ENCODE results near the gene SLAMF9.
"Not testable (repeated sequence)": the region's sequence is repeated elsewhere in the genome, so short reads cannot be mapped to it uniquely, and the experiment has no call there.

Gene SLAMF9

GRCh38 chr1:159920202-159920601 lies 33.8 kb downstream of the SLAMF9 start:
- no peak for DNase-seq

DNA sequence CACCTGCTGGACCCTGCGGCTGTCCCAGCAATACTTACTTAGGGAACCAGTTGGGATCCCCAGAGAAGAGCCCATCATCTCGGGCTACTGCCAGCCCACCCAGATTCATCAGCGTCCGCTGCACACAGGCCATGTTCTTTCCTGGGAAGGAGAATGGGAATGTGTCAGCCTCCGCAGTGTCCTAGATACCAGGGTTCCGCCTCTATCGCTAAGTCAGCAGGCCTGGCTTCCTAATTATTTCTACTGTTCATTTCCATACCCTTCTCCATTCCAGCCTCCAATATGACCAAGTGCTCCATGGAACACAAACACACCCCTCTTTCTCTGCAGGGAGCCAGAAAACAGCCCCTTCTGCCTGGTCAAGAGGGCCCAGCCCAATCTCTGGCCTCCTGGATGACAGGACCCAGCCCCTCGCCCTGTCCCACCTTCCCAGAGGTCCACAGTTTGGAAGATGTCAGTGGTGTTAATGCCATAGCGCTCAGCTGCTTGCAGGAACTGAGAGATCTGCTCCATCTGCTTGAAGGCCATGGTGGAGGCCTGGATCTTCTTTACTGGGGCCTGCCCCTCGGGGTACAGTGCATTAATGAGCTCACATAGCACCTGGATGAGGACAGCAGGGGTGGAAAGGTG lies 34.7 kb downstream of the SLAMF9 start:
- DNase-seq = no peak

DNA sequence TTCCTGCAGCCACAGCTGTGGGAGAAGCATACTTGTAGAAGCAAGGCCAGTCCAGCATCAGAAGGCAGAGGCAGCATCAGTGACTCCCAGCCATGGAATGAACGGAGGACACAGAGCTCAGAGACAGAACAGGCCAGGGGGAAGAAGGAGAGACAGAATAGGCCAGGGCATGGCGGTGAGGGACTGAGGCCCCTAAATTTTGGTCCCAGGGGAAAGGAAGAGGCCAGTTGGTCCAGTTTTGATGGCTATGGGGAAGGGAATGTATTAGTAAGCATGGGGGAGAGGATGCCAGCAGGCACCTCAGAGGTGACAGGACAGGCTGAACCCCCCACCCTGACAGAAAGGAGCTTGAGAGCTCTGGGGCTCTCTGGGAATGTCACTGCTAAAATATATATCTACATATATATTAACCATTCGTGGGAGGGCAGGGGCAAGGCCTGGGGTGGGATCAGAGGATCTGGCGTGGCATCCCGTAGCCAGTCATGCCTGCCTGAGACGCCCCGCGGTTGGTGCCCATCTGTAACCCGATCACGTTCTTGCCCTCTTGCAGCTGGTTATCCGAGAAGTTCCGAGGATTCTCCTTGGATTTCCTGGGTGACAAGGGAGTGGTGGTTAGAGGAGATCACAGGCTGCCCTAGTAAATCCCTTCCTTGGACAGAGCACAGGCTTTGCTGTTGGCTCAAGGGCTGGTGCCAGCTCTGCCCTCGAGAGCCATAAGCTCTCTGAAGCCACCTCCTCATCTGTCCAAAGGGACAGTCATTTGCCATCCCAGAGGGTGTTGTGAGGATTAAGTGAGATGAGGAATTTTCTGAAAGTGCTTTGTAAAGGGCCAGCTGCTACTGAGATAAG lies 35.5 kb downstream of the SLAMF9 start:
- no peak for DNase-seq

DNA sequence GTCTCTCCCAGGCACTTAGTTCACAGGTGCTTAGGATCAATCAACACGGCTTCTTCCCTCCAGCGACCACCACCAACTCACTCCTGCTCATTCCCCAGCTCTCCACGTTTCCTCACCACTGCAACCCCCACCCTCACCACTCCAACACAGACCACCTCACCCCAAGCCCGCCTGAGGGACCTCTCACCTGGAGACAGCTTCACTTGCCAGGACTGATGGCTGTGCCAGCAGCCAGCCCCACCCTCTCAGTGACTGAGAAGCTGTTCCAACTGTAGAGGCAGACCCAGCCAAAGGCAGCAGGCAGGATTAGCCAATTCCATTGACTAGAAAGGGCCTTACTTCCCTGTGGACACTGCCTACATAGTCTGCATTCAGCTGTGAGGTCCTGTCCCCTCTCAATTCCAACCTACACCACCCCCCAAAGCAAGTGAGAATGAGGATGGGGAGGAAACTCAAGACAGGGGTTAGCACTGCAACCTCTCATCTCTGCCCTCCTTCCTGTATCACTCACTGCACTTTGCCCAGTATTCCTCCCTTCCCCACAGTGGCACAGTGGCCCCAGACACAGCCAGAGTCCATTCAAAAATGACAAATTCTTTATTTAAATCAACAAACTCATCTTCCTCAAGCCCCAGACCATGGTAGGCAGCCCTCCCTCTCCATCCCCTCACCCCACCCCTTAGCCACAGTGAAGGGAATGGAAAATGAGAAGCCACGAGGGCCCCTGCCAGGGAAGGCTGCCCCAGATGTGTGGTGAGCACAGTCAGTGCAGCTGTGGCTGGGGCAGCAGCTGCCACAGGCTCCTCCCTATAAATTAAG lies 36.3 kb downstream of the SLAMF9 start:
- no peak for DNase-seq

DNA sequence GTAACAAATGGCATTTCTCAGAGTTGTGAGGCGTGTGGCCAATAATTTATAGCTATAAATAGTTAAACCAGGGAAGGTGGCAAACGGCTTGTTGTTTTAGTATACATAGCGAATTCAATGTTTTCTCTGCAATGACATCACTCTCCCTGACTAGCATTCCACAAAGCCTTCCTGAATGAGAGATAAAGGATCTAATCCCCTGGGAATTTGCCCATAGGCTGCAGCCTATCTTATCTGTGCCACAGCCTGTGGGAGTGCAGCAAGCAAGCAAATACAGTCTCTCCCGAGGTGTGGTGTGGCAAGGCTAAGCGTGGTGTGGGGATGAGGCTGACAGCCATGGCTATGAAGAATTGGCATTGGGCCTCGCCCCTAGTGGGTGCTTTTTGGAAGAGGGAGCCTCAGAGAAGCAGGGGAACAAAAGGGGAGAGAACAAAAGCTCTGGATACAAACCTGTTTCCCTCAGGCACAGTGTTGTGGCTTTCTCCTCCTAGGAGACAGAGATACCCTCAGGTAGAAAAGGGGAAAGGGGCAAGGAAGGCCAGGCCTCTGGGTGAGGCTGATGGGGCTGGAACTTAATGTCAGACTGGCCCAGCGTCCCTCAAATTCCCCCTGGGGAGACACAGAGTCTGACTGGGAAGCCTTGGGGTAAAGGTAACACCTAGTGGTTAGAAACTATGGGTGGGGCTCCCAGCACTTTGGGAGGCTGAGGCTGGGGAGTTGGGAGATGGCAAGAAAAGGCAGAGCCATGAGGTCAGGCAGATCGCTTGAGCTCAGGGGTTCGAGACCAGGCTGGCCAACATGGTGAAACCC lies 37.6 kb downstream of the SLAMF9 start:
- DNase-seq = peak; percentile 88

GRCh38 chr1:159915571-159916241 lies 38.3 kb downstream of the SLAMF9 start:
- DNase-seq = peak; percentile 88

DNA sequence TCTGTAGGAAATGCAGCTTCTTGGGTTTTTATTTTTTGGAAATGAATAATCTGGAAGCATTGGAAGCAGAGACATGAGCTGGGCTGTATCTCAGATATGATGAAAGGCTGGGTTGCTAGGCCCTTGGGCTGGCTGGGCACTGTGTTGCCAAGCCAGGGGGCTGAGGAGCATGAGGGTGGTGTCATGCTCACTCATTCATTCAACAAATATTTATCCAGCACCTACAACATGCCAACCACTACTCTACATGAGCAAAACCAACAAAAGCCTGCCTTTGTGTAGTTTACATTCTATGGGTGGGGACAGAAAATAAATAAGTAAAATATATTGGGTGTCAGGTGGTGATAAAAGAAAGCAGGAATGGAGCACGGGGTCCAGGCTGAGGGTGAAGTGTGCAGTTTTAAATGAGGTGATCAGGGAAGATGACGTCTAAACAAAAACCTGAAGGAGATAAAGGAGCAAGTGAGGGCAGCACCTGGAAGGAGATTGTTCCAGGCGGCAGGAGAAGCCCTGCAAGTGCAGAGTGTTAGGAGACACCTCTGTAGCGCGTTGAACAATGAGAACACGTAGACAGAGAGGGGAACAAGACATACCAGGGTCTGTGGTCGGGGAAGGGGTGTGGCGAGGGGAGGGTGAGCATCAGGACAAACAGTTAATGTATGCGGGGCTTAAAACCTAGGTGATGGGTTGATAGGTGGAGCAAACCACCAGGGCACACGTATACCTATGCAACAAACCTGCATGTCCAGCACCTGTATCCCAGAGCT lies 39.6 kb downstream of the SLAMF9 start:
- DNase-seq = no peak

DNA sequence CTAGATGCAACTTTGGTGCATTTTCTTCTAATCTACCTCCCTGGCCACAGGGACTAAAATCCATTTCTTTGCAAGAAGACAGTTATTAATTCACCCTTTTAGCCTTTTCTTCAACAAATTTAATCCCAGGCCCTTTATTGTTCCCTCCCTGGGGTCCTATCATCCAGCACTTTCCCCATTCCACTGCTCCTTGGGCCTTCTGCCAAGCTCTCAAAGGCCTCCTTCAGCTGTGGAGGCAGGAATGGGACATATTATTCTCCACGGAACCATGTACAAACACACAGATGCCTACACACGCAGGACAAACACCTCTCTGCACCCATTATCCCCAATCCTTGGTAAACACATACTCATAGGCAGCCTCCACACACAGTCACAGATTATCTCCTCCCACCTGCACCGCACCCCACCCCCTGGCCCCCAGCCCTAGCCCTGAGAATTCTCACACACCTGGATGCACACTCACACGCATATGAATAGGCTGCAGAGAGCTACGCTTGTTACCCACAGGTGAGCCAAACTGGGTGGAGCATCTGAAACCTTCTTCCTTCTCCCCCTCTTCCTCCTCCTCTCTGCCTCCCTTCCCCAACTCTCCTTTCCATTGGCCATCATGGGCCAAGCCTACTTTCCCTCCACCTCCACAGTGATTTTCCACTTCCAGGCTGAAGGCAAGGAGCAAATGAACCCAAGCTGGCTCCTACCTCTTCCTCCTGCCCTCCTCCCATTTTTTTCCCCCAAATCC lies 40.4 kb downstream of the SLAMF9 start:
- DNase-seq = no peak

DNA sequence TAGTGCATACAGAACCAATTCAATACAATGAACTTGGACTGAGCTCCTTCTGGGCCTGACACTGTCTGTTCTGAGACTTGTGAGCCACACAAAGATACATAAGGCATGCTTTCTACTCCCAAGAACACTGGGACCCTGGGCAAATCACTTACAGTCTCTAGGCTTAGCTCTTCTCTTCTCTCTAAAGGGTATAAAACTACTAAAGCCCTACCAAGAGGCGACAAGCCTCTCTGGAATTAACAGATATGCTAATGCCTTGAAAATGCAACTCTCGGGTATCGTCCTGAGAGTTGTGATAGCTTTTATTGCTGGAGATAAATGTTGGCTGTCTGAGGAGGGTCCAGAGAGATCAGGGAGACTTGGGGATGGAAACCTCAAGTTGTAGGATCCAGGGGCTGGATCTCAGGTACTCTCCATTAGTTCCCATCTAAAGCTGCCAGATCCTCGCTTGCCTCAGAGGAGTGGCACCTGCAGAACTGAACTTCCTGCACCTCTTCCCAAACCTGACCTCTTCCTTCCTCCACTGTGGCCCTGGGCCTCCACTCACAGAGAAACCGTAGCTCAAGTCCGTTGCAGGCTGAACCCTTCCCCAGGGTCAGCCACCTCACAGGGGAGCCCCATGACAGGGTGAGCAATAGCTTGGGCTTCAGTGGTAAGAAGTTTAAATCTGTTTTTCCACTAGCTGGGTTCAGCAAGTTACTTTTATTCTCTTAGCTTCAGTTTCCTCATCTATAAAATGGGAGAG lies 42.5 kb downstream of the SLAMF9 start:
- no peak for DNase-seq

DNA sequence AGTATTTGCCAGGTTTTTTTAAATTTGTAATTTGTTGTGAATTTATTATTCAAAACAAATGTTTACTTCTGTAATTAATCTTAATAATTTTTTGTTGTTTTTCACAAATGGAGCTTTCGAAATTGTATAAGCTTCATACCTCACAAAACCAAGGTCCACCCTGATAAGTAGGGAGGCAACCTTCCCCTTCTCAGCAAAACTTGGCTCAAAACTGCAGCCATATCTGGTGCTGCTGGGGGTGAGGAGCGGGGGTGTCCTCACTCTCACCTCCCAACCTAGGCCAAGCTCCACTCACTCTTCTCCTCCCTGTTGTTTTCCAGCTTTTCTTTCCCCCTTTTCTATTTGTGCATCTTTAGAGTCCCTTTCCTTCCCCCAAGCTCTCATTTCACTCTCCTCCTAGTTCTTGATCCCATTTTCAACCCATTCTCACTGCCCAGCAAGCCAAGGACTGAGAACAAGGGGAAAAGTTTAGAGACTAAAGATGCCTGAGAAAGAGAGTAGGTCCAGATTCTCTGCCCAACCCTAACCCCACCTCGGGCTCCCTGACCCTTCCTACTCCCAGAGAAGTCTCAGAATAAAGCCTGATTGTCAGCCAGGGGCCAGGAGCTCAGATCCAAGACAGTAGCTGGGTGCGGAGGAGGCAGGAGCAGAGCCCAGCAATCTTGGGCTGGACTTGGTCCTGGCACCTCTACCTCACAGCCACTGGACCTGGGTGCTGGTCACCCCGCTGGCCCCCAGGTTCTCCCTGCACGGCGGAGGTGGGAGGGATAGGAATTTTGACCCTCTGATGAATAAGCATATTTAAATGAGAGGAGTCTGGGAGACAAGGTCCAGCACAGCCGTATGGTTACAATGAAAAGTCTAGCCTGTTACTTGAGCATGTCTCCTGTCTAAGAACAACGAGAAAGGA lies 45.8 kb downstream of the SLAMF9 start:
- DNase-seq = no peak

DNA sequence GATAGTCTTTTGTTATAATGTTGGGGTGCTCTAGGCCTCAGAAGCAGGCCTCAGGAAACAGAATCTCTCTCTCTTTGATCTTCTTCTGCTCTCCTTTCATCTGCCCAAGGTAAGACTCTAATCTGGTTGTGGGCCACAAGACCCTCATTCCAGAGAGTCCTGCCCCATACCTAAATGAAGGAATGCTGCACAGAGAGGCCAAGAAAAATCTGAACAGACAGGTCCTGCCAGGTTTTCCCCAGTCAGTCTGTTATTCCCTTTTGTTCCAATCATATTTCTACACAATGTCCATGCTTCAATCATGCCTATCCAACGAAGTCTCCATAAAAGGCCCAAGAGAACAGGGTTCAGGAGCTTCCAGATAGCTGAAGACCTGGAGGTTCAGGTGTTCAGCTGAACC lies 47.1 kb downstream of the SLAMF9 start:
- DNase-seq = no peak

- not testable (repeated sequence) for DNase-seq
Measured at GRCh38 chr1:159904036-159904435, 50.0 kb downstream of the SLAMF9 start.

GRCh38 chr1:159902541-159902940 lies 51.5 kb downstream of the SLAMF9 start:
- DNase-seq = no peak
